H9 (cell line): ENCODE results near the gene JPT2. TPM values are rescaled to one million over a fixed set of nuclear protein-coding genes. Genes with fewer than 3 reads are reported as not detected.

Experiments
- DNase-seq: peaks from one replicate; pipeline ENCODE4 v3.0.0-alpha.2; 2017
- H2AFZ ChIP-seq: one replicate; pipeline ENCODE4 v1.6.1; 2013; ENCODE audit warnings: mild to moderate bottlenecking, low read length, control low read depth, moderate library complexity
- H2AK5ac ChIP-seq: 2 replicates; pipeline ENCODE4 v1.6.1; 2013; ENCODE audit warnings: low read length, control low read depth, mixed read lengths; ENCODE audit not compliant: insufficient read length
- H2BK120ac ChIP-seq: one replicate; pipeline ENCODE4 v1.6.1; 2013; ENCODE audit warnings: low read depth, mild to moderate bottlenecking, low read length, control low read depth, inconsistent platforms; ENCODE audit not compliant: poor library complexity, severe bottlenecking
- H2BK12ac ChIP-seq: 2 replicates; pipeline ENCODE4 v1.6.1; 2013; ENCODE audit warnings: low read length, control low read depth, mixed read lengths, low read depth; ENCODE audit not compliant: insufficient read length
- H2BK15ac ChIP-seq: 2 replicates; pipeline ENCODE4 v1.6.1; 2013; ENCODE audit warnings: low read depth, low read length, control low read depth
- H2BK20ac ChIP-seq: one replicate; pipeline ENCODE4 v1.6.1; 2013; ENCODE audit warnings: low read depth, mild to moderate bottlenecking, low read length, control low read depth, inconsistent platforms; ENCODE audit not compliant: poor library complexity, severe bottlenecking
- H2BK5ac ChIP-seq: 2 replicates; pipeline ENCODE4 v1.6.1; 2013; ENCODE audit warnings: low read length, control low read depth, mixed read lengths; ENCODE audit not compliant: insufficient read length
- H3K14ac ChIP-seq: 2 replicates; pipeline ENCODE4 v1.6.1; 2013; ENCODE audit warnings: low read length, control low read depth; ENCODE audit not compliant: insufficient read depth
- H3K18ac ChIP-seq: 2 replicates; pipeline ENCODE4 v1.6.1; 2013; ENCODE audit warnings: low read depth, mild to moderate bottlenecking, mixed read lengths, low read length, control low read depth; ENCODE audit not compliant: insufficient read length
- H3K23ac ChIP-seq: 2 replicates; pipeline ENCODE4 v1.6.1; 2013; ENCODE audit warnings: low read length, control low read depth, mixed read lengths, low read depth; ENCODE audit not compliant: insufficient read length
- H3K23me2 ChIP-seq: 2 replicates; pipeline ENCODE4 v1.6.1; 2013; ENCODE audit warnings: low read depth, mild to moderate bottlenecking, mixed read lengths, low read length, control low read depth; ENCODE audit not compliant: insufficient read length, poor library complexity, severe bottlenecking
- H3K27ac ChIP-seq: 2 replicates; pipeline ENCODE4 v1.5.1; 2013; ENCODE audit warnings: low read length, control low read depth, mixed read lengths, low read depth; ENCODE audit not compliant: insufficient read length
- H3K27me3 ChIP-seq: 2 replicates; pipeline ENCODE4 v1.6.1; 2013; ENCODE audit warnings: low read length, control low read depth, inconsistent platforms; ENCODE audit not compliant: insufficient read depth
- H3K4ac ChIP-seq: 2 replicates; pipeline ENCODE4 v1.6.1; 2013; ENCODE audit warnings: low read depth, mild to moderate bottlenecking, control low read depth, inconsistent platforms, low read length, moderate library complexity
- H3K4me1 ChIP-seq: 2 replicates; pipeline ENCODE4 v1.6.1; 2013; ENCODE audit warnings: low read length, control low read depth, inconsistent platforms; ENCODE audit not compliant: insufficient read depth
- H3K4me2 ChIP-seq: 2 replicates; pipeline ENCODE4 v1.6.1; 2013; ENCODE audit warnings: low read length, control low read depth, mixed read lengths; ENCODE audit not compliant: insufficient read length, insufficient read depth
- H3K56ac ChIP-seq: 2 replicates; pipeline ENCODE4 v1.6.1; 2013; ENCODE audit warnings: low read depth, mild to moderate bottlenecking, mixed read lengths, low read length, control low read depth; ENCODE audit not compliant: insufficient read length
- H3K79me1 ChIP-seq: 2 replicates; pipeline ENCODE4 v1.6.1; 2013; ENCODE audit warnings: low read depth, mild to moderate bottlenecking, moderate library complexity, low read length, control low read depth, inconsistent platforms; ENCODE audit not compliant: insufficient read depth, poor library complexity, severe bottlenecking
- H3K79me2 ChIP-seq: 2 replicates; pipeline ENCODE4 v1.6.1; 2013; ENCODE audit warnings: low read length, control low read depth, inconsistent platforms; ENCODE audit not compliant: insufficient read depth
- H3K9ac ChIP-seq: 2 replicates; pipeline ENCODE4 v1.6.1; 2013; ENCODE audit warnings: low read length, control low read depth, mixed read lengths; ENCODE audit not compliant: insufficient read length; ENCODE audit errors: extremely low read depth
- H3K9me3 ChIP-seq: one replicate; pipeline ENCODE4 v1.6.1; 2013; ENCODE audit warnings: low read depth, low read length, inconsistent platforms; ENCODE audit not compliant: control insufficient read depth
- H3T11ph ChIP-seq: one replicate; pipeline ENCODE4 v1.6.1; 2013; ENCODE audit warnings: mild to moderate bottlenecking, low read length, control low read depth, inconsistent platforms
- H4K20me1 ChIP-seq: one replicate; pipeline ENCODE4 v1.6.1; 2013; ENCODE audit not compliant: control insufficient read depth, insufficient read length, insufficient read depth
- H4K5ac ChIP-seq: 2 replicates; pipeline ENCODE4 v1.6.1; 2013; ENCODE audit warnings: low read depth, mild to moderate bottlenecking, mixed read lengths, low read length, control low read depth; ENCODE audit not compliant: insufficient read length
- H4K8ac ChIP-seq: replicated peaks from 2 replicates; pipeline ENCODE4 v1.6.1; 2013; ENCODE audit warnings: low read length, control low read depth, mixed read lengths, low read depth; ENCODE audit not compliant: insufficient read length
- H4K91ac ChIP-seq: 2 replicates; pipeline ENCODE4 v1.6.1; 2013; ENCODE audit warnings: low read depth, mild to moderate bottlenecking, moderate library complexity, mixed read lengths, low read length, control low read depth; ENCODE audit not compliant: insufficient read length
- H3K27ac Mint-ChIP-seq, 3 experiments: 2 replicates in 2 of 3; 3 replicates in 1 of 3; pipeline ENCODE4 v1.8.0; 2020 to 2021; ENCODE audit warnings: mixed read lengths in 3 of 3, mild to moderate bottlenecking in 1 of 3, moderate library complexity in 1 of 3
- H3K27me3 Mint-ChIP-seq: 2 replicates; pipeline ENCODE4 v1.8.0; 2021; ENCODE audit warnings: low read depth, mild to moderate bottlenecking, moderate library complexity, mixed read lengths
- H3K36me3 Mint-ChIP-seq, 3 experiments: 2 replicates in 2 of 3; 3 replicates in 1 of 3; pipeline ENCODE4 v1.8.0; 2020 to 2021; ENCODE audit warnings: low read depth in 3 of 3, mixed read lengths in 3 of 3; ENCODE audit not compliant: insufficient read depth in 1 of 3
- H3K4me1 Mint-ChIP-seq, 2 experiments: 2 replicates each; pipeline ENCODE4 v1.8.0; 2020; ENCODE audit warnings: mixed read lengths in 2 of 2
- H3K4me3 Mint-ChIP-seq, 2 experiments: 2 replicates in 1 of 2; 3 replicates in 1 of 2; pipeline ENCODE4 v1.8.0; 2020 to 2021; ENCODE audit warnings: mild to moderate bottlenecking in 2 of 2, mixed read lengths in 2 of 2, moderate library complexity in 1 of 2
- H3K9me3 Mint-ChIP-seq, 2 experiments: 2 replicates in 1 of 2; 3 replicates in 1 of 2; pipeline ENCODE4 v1.8.0; 2020; ENCODE audit warnings: mild to moderate bottlenecking in 2 of 2, mixed read lengths in 2 of 2, moderate library complexity in 1 of 2
- CTCF ChIP-seq: fragments of 200-600 bp; sonication (generic); conservative IDR thresholded peaks from 3 replicates; pipeline ENCODE4 v1.8.0; 2021; ENCODE audit warnings: antibody characterized with exemption, mild to moderate bottlenecking
- WGBS: extraction: QIAGEN DNeasy Blood & Tissue Kit; methylation state at CpG from one replicate; pipeline ENCODE4 v1.1.7; 2013; ENCODE audit warnings: missing lambda C conversion rate, low lambda C conversion rate, mixed read lengths; ENCODE audit not compliant: insufficient read length; ENCODE audit errors: extremely low coverage; 5-methylcytosine and 5-hydroxymethylcytosine counted together
- total RNA-seq: library from RNA; stranded (reverse); gene quantifications from 2 replicates; pipeline ENCODE4 v1.2.1, GENCODE V29; 2021

Gene JPT2
- total RNA-seq, 1 experiment from 2014 or later = 206 TPM

- Histone ChIP-seq H2BK15ac (no peak overlapping the region), H2BK20ac (no peak overlapping the region), H4K5ac (no peak overlapping the region), H3T11ph (no peak overlapping the region), H3K27me3 (no peaks in the 10 kb centered on the region; the same call in 1 of the 2 replicates), H3K27ac (no peak overlapping the region), H3K18ac (no peak overlapping the region), H2BK5ac (no peak overlapping the region), H4K20me1 (no peaks in the 10 kb centered on the region), H2BK12ac (no peak overlapping the region), H2AFZ (no peak overlapping the region), H3K23me2 (no peaks in the 10 kb centered on the region), H3K4me2 (no peak overlapping the region), H3K4me1 (no peaks in the 10 kb centered on the region; the same call in 1 of the 2 replicates), H3K9ac (no peak overlapping the region), H2BK120ac (no peak overlapping the region), H4K8ac (no peak overlapping the region), H3K56ac (no peak overlapping the region), H3K79me2 (peaks cover 27% of the 10 kb centered on the region; the same call in 1 of the 2 replicates), H2AK5ac (no peak overlapping the region), H3K4ac (no peak overlapping the region), H3K79me1 (peaks cover 3% of the 10 kb centered on the region), H3K23ac (no peak overlapping the region), H4K91ac (no peak overlapping the region), H3K14ac (no peak overlapping the region), H3K9me3 (no peaks in the 10 kb centered on the region)
- Mint-ChIP-seq H3K27ac (no peak overlapping the region), H3K9me3 (no peaks in the 10 kb centered on the region), H3K36me3 (peaks cover 40 to 90% (median 90%) of the 10 kb centered on the region in 3 experiments), H3K27me3 (no peaks in the 10 kb centered on the region), H3K4me3 (no peak overlapping the region), H3K4me1 (no peaks in the 10 kb centered on the region)
- WGBS = no CpG with 5 or more reads among the region's 1 CpG
- no peak for DNase-seq
- TF ChIP-seq CTCF = no peak
Observed at GRCh38 chr16:1690810-1691209, 12.7 kb downstream of the JPT2 start.
